Neural cell (in vitro differentiated cells): Measurements from ENCODE around the gene PUM1. TPM values are rescaled to one million over a fixed set of nuclear protein-coding genes. Genes with fewer than 3 reads are reported as not detected.
"Not testable (repeated sequence)": the region's sequence is repeated elsewhere in the genome, so short reads cannot be mapped to it uniquely, and the experiment has no call there.

Source experiments
- H2AFZ ChIP-seq: fragments of 200-600, 300-800 bp; sonication (generic), shearing (Covaris generic); 2 replicates; pipeline ENCODE4 v1.6.0; 2014; ENCODE audit warnings: low read depth, mild to moderate bottlenecking, antibody characterized with exemption, low read length, moderate library complexity
- H3F3A ChIP-seq: fragments of 200-600 bp; shearing (Covaris generic); 2 replicates; pipeline ENCODE4 v1.6.1; 2016; ENCODE audit warnings: mild to moderate bottlenecking, moderate library complexity, mixed read lengths, antibody characterized with exemption, low read length; ENCODE audit not compliant: insufficient read depth, poor library complexity, severe bottlenecking
- H3K27ac ChIP-seq: fragments of 200-600, 300-800 bp; sonication (generic), shearing (Covaris generic); 2 replicates; pipeline ENCODE4 v1.5.1; 2014; ENCODE audit warnings: mild to moderate bottlenecking, low read length, moderate library complexity
- H3K27me3 ChIP-seq: fragments of 300-800, 200-600 bp; sonication (generic), shearing (Covaris generic); 2 replicates; pipeline ENCODE4 v1.6.0; 2014; ENCODE audit warnings: mild to moderate bottlenecking, low read depth, low read length, moderate library complexity; ENCODE audit not compliant: insufficient read depth
- H3K36me3 ChIP-seq: fragments of 300-800, 200-600 bp; sonication (generic), shearing (Covaris generic); 2 replicates; pipeline ENCODE4 v1.5.1; 2014; ENCODE audit warnings: mild to moderate bottlenecking, antibody characterized with exemption, low read length, moderate library complexity; ENCODE audit not compliant: insufficient read depth
- H3K4me2 ChIP-seq: fragments of 300-800, 200-600 bp; sonication (generic), shearing (Covaris generic); 2 replicates; pipeline ENCODE4 v1.6.0; 2014; ENCODE audit warnings: mild to moderate bottlenecking, low read length
- H3K4me3 ChIP-seq: fragments of 300-800, 200-600 bp; sonication (generic), shearing (Covaris generic); 2 replicates; pipeline ENCODE4 v1.5.1; 2014; ENCODE audit warnings: mild to moderate bottlenecking, low read length, moderate library complexity
- H3K79me2 ChIP-seq: fragments of 200-600 bp; shearing (Covaris generic); replicated peaks from 2 replicates; pipeline ENCODE4 v1.6.0; 2014; ENCODE audit warnings: mild to moderate bottlenecking, low read length, moderate library complexity; ENCODE audit not compliant: insufficient read depth
- H3K9ac ChIP-seq: fragments of 300-800, 200-600 bp; sonication (generic), shearing (Covaris generic); 2 replicates; pipeline ENCODE4 v1.6.1; 2016; ENCODE audit warnings: mild to moderate bottlenecking, low read length, mixed read lengths
- H3K9me2 ChIP-seq: fragments of 200-600 bp; shearing (Covaris generic); 2 replicates; pipeline ENCODE4 v1.6.1; 2016; ENCODE audit warnings: mild to moderate bottlenecking, low read length, mixed read lengths; ENCODE audit not compliant: insufficient read depth
- H3K9me3 ChIP-seq: fragments of 200-600, 300-800 bp; sonication (generic), shearing (Covaris generic); 2 replicates; pipeline ENCODE4 v1.6.1; 2016; ENCODE audit warnings: mild to moderate bottlenecking, mixed run types, low read length, moderate library complexity, mixed read lengths
- H4K20me1 ChIP-seq: fragments of 200-600 bp; shearing (Covaris generic); 2 replicates; pipeline ENCODE4 v1.6.1; 2016; ENCODE audit warnings: mild to moderate bottlenecking, mixed run types; ENCODE audit not compliant: insufficient read depth
- CTCF ChIP-seq: fragments of 450-650 bp; IDR thresholded peaks from 2 replicates; pipeline ENCODE4 v1.5.1; 2014; ENCODE audit warnings: antibody characterized with exemption, mild to moderate bottlenecking, moderate library complexity; ENCODE audit not compliant: poor library complexity, severe bottlenecking
- EP300 ChIP-seq: fragments of 450-650 bp; conservative IDR thresholded peaks from 2 replicates; pipeline ENCODE4 v1.6.1; 2014; ENCODE audit warnings: antibody characterized with exemption, mild to moderate bottlenecking, moderate library complexity; ENCODE audit not compliant: poor library complexity, severe bottlenecking
- EZH2 ChIP-seq: fragments of 200-600, 300-800 bp; shearing (Covaris generic), sonication (generic); IDR thresholded peaks from 2 replicates; pipeline ENCODE4 v1.6.1; 2014; ENCODE audit warnings: antibody characterized with exemption, low read length, borderline replicate concordance, mild to moderate bottlenecking; ENCODE audit not compliant: insufficient read depth, poor library complexity, severe bottlenecking
- MXI1 ChIP-seq: fragments of 450-650 bp; conservative IDR thresholded peaks from 2 replicates; pipeline ENCODE4 v1.6.1; 2014; ENCODE audit warnings: antibody characterized with exemption, mild to moderate bottlenecking; ENCODE audit not compliant: poor library complexity, severe bottlenecking
- POLR2AphosphoS5 ChIP-seq: IDR thresholded peaks from 2 replicates; pipeline ENCODE4 v1.6.1; 2012
- RAD21 ChIP-seq: fragments of 450-650 bp; conservative IDR thresholded peaks from 2 replicates; pipeline ENCODE4 v1.6.1; 2014; ENCODE audit warnings: antibody characterized with exemption, mild to moderate bottlenecking, moderate library complexity
- REST ChIP-seq: IDR thresholded peaks from 2 replicates; pipeline ENCODE4 v1.6.1; 2012; ENCODE audit warnings: borderline replicate concordance
- SMC3 ChIP-seq: fragments of 450-650 bp; conservative IDR thresholded peaks from 2 replicates; pipeline ENCODE4 v1.6.1; 2014; ENCODE audit warnings: antibody characterized with exemption, mild to moderate bottlenecking, moderate library complexity; ENCODE audit not compliant: poor library complexity
- TAF1 ChIP-seq: IDR thresholded peaks from 2 replicates; pipeline ENCODE4 v1.6.1; 2012; ENCODE audit warnings: low read depth
- polyA plus RNA-seq: library from polyadenylated mRNA; depleted of rRNA; stranded (reverse); fragments of >200 nt; gene quantifications from 2 replicates; pipeline ENCODE4 v1.2.3, GENCODE V29; 2014

PUM1 gene
- polyA plus RNA-seq, 1 donor from 2014 or later = 60.8 TPM

- no peak overlapping the region for H3K4me2 ChIP-seq
- TF ChIP-seq SMC3 (no peak), RAD21 (no peak), CTCF (no peak), EZH2 (no peak), TAF1 (no peak), MXI1 (no peak), EP300 (no peak), POLR2AphosphoS5 (no peak), REST (no peak)
- H3K79me2 ChIP-seq = no peaks in the 10 kb centered on the region
- H3K27me3 ChIP-seq = no peaks in the 10 kb centered on the region
- H2AFZ ChIP-seq = no peak overlapping the region
- no peaks in the 10 kb centered on the region for H3K9me2 ChIP-seq
- no peak overlapping the region for H3K9ac ChIP-seq
- no peaks in the 10 kb centered on the region for H4K20me1 ChIP-seq
- no peak overlapping the region for H3K27ac ChIP-seq
- H3F3A ChIP-seq = no peaks in the 10 kb centered on the region
- H3K4me3 ChIP-seq = no peak overlapping the region
- H3K9me3 ChIP-seq = no peaks in the 10 kb centered on the region
- H3K36me3 ChIP-seq = peaks cover 5% of the 10 kb centered on the region
Measured at GRCh38 chr1:30936541-30937171, 128.9 kb downstream of the PUM1 start.

- not testable (repeated sequence) for H3K4me3 ChIP-seq, H3K79me2 ChIP-seq, H3K4me2 ChIP-seq, H4K20me1 ChIP-seq, H3K27ac ChIP-seq, H3K27me3 ChIP-seq, H3K9me3 ChIP-seq, H3K9ac ChIP-seq, H3K9me2 ChIP-seq, H2AFZ ChIP-seq, H3F3A ChIP-seq, H3K36me3 ChIP-seq
Measured at GRCh38 chr1:30935758-30936157, 129.8 kb downstream of the PUM1 start.

GRCh38 chr1:30934613-30935012, 130.9 kb downstream of the PUM1 start:
- Histone ChIP-seq H3K27me3 (no peaks in the 10 kb centered on the region), H3K27ac (no peak overlapping the region), H3K9me2 (no peaks in the 10 kb centered on the region), H2AFZ (no peak overlapping the region), H3K4me2 (no peak overlapping the region), H3K4me3 (no peak overlapping the region), H4K20me1 (no peaks in the 10 kb centered on the region), H3K36me3 (peaks cover 5% of the 10 kb centered on the region), H3K9ac (no peak overlapping the region), H3K79me2 (no peaks in the 10 kb centered on the region), H3K9me3 (no peaks in the 10 kb centered on the region), H3F3A (no peaks in the 10 kb centered on the region)
- TF ChIP-seq EZH2 (no peak), REST (no peak), MXI1 (no peak)
